SK-N-SH (cell line): ENCODE results near the gene MRPL12. TPM values are rescaled to one million over a fixed set of nuclear protein-coding genes. Genes with fewer than 3 reads are reported as not detected.

Experiments
- CTCF ChIA-PET: fragments of 300-600, 350-600 bp; formaldehyde crosslinking; extraction: SDS; loops from one replicate; lab custom pipeline; 2021; lab: Yijun Ruan, JAX
- POLR2A ChIA-PET: fragments of 350-600 bp; sonication (Branson Sonifier 250); formaldehyde crosslinking; extraction: SDS; loops from one replicate; lab custom pipeline; 2020; ENCODE audit warnings: antibody characterized with exemption, inconsistent platforms; lab: Yijun Ruan, JAX
- DNase-seq: peaks from one replicate; pipeline ENCODE4 v3.0.0; 2012
- H2AFZ ChIP-seq: fragments of 200-600 bp; sonication (generic); 2 replicates; pipeline ENCODE4 v1.8.1; 2016; ENCODE audit warnings: antibody characterized with exemption, mild to moderate bottlenecking, low read depth
- H3F3A ChIP-seq: fragments of 200-600 bp; sonication (generic); replicated peaks from 2 replicates; pipeline ENCODE3; 2016; ENCODE audit warnings: antibody characterized with exemption, mild to moderate bottlenecking; ENCODE audit not compliant: insufficient read depth
- H3K27ac ChIP-seq, 2 experiments: fragments of 200-500 bp in 1 of 2; fragments of 200-600 bp in 1 of 2; sonication (Bioruptor generic) in 1 of 2; sonication (generic), shearing (Covaris generic) in 1 of 2; 2 replicates each; pipeline versions ENCODE4 v1.5.1 to v1.6.1; 2014 to 2016; ENCODE audit warnings: low read depth in 2 of 2, inconsistent platforms in 1 of 2, low read length in 1 of 2, mild to moderate bottlenecking in 1 of 2, mixed read lengths in 1 of 2
- H3K27me3 ChIP-seq: fragments of 200-600 bp; sonication (generic), shearing (Covaris generic); 2 replicates; pipeline ENCODE4 v1.6.1; 2016; ENCODE audit warnings: mixed run types; ENCODE audit not compliant: insufficient read depth
- H3K36me3 ChIP-seq, 2 experiments: fragments of 200-500 bp in 1 of 2; fragments of 200-600 bp in 1 of 2; sonication (Bioruptor generic) in 1 of 2; sonication (generic) in 1 of 2; replicated peaks in 1 of 2; 2 replicates each; pipeline versions ENCODE3 to v1.5.1; 2014 to 2016; ENCODE audit warnings: low read length in 1 of 2, mild to moderate bottlenecking in 1 of 2; ENCODE audit not compliant: insufficient read depth in 2 of 2, control insufficient read depth in 1 of 2
- H3K4me1 ChIP-seq, 2 experiments: fragments of 200-500 bp in 1 of 2; fragments of 200-600 bp in 1 of 2; sonication (Bioruptor generic) in 1 of 2; sonication (generic), shearing (Covaris generic) in 1 of 2; 2 replicates each; pipeline versions ENCODE4 v1.5.1 to v1.6.1; 2014 to 2016; ENCODE audit warnings: low read depth in 1 of 2, low read length in 1 of 2, mixed run types in 1 of 2; ENCODE audit not compliant: insufficient read depth in 2 of 2, control insufficient read depth in 1 of 2
- H3K4me2 ChIP-seq: fragments of 200-600 bp; sonication (generic), shearing (Covaris generic); 2 replicates; pipeline ENCODE4 v1.6.1; 2017; ENCODE audit warnings: mixed run types
- H3K4me3 ChIP-seq, 2 experiments: fragments of 200-500 bp in 1 of 2; fragments of 200-600 bp in 1 of 2; sonication (Bioruptor generic) in 1 of 2; sonication (generic), shearing (Covaris generic) in 1 of 2; 2 replicates each; pipeline versions ENCODE4 v1.5.1 to v1.8.1; 2014 to 2016; ENCODE audit warnings: low read depth in 2 of 2, inconsistent platforms in 1 of 2, low read length in 1 of 2, mild to moderate bottlenecking in 1 of 2, mixed read lengths in 1 of 2, moderate library complexity in 1 of 2
- H3K79me2 ChIP-seq: fragments of 200-600 bp; sonication (generic); 2 replicates; pipeline ENCODE4 v1.8.1; 2017; ENCODE audit warnings: mild to moderate bottlenecking; ENCODE audit not compliant: insufficient read depth
- H3K9ac ChIP-seq: fragments of 200-600 bp; sonication (generic); 2 replicates; pipeline ENCODE4 v1.6.1; 2017; ENCODE audit warnings: mixed run types
- H3K9me2 ChIP-seq: fragments of 200-600 bp; sonication (generic); 2 replicates; pipeline ENCODE4 v1.6.1; 2017; ENCODE audit warnings: mixed run types
- H3K9me3 ChIP-seq: fragments of 200-600 bp; sonication (generic); 2 replicates; pipeline ENCODE4 v1.6.1; 2017; ENCODE audit warnings: mixed run types, mild to moderate bottlenecking, moderate library complexity
- H4K20me1 ChIP-seq: fragments of 200-600 bp; sonication (generic); 2 replicates; pipeline ENCODE4 v1.6.1; 2017; ENCODE audit warnings: mild to moderate bottlenecking, mixed run types; ENCODE audit not compliant: insufficient read depth
- CTCF ChIP-seq: fragments of 200-600 bp; sonication (generic); IDR thresholded peaks from 2 replicates; pipeline ENCODE4 v1.6.1; 2017; ENCODE audit warnings: antibody characterized with exemption, mild to moderate bottlenecking, moderate library complexity
- ELF1 ChIP-seq: IDR thresholded peaks from 2 replicates; pipeline ENCODE4 v1.4.0; 2012
- FOXJ3 ChIP-seq: sonication (generic); formaldehyde crosslinking; IDR thresholded peaks from 2 replicates; pipeline ENCODE4 v1.5.1; 2020; ENCODE audit warnings: mild to moderate bottlenecking, missing genetic modification reagents
- FOXM1 ChIP-seq: IDR thresholded peaks from 2 replicates; pipeline ENCODE4 v1.4.0; 2012; ENCODE audit warnings: low read depth, mild to moderate bottlenecking
- GABPA ChIP-seq: IDR thresholded peaks from 2 replicates; pipeline ENCODE4 v1.4.0; 2012; ENCODE audit warnings: low read depth, mild to moderate bottlenecking
- PBX3 ChIP-seq: IDR thresholded peaks from 2 replicates; pipeline ENCODE4; 2012
- RCOR1 ChIP-seq: fragments of 150-350 bp; IDR thresholded peaks from 2 replicates; pipeline ENCODE4 v1.6.1; 2017; ENCODE audit warnings: antibody characterized with exemption, low read length
- SMC3 ChIP-seq: IDR thresholded peaks from 2 replicates; pipeline ENCODE4 v1.6.1; 2012; ENCODE audit warnings: low read depth, low read length, improper control_type of control experiment
- TEAD4 ChIP-seq: IDR thresholded peaks from 2 replicates; pipeline ENCODE4 v1.4.0; 2012; ENCODE audit warnings: mild to moderate bottlenecking, borderline replicate concordance; ENCODE audit not compliant: insufficient read depth
- YY1 ChIP-seq: IDR thresholded peaks from 2 replicates; pipeline ENCODE4 v1.4.0; 2012; ENCODE audit warnings: low read depth, mild to moderate bottlenecking
- WGBS: methylation state at CpG from one replicate; pipeline ENCODE4 v1.1.6; 2017; ENCODE audit warnings: low lambda C conversion rate; 5-methylcytosine and 5-hydroxymethylcytosine counted together
- polyA plus RNA-seq, 3 experiments: library from polyadenylated mRNA; depleted of rRNA; stranded (reverse); fragments of >200 nt; gene quantifications; 2 replicates each; pipeline ENCODE4 v1.2.3, GENCODE V29; 2012

The MRPL12 gene
- polyA plus RNA-seq, 1 of the 3 experiments (the other 2 are of a cell fraction) = 322 TPM

- H3K79me2 ChIP-seq = peaks cover 24% of the 10 kb centered on the region; the same call in 1 of the 2 replicates
- H3K36me3 ChIP-seq = peaks cover 0 to 9% of the 10 kb centered on the region in 2 experiments
- POLR2A ChIA-PET = interaction anchor here (0.8 to 3.8 kb wide), 5 partner anchors 9 to 152 kb away, joined by 3 to 30 read pairs (median 6); partner anchors contain the start of gene MRPL12
- peak overlapping the region; percentile 89; the same call in 1 of the 2 replicates for H3K4me2 ChIP-seq
- TF ChIP-seq RCOR1 (no peak), YY1 (no peak), FOXJ3 (CRISPR knock-in tag) (no peak)
- TF ChIP-seq, all 33 proteins: peak for 0
- H3K9ac ChIP-seq = no peak overlapping the region
- H3K27me3 ChIP-seq = no peaks in the 10 kb centered on the region
- no peak for DNase-seq
- H3F3A ChIP-seq = peaks cover 17% of the 10 kb centered on the region
- no peaks in the 10 kb centered on the region for H3K9me2 ChIP-seq
- WGBS = 97% methylated on average over 39 of the region's 39 CpGs
- H3K27ac ChIP-seq = peak overlapping the region in 1 of 2 experiments; percentile 75; a peak in 1 of 4 replicates
- H4K20me1 ChIP-seq = no peaks in the 10 kb centered on the region
- CTCF ChIA-PET = interaction anchor here (0.8 to 4.4 kb wide), 12 partner anchors 9 to 521 kb away, joined by 3 to 33 read pairs (median 4); partner anchors contain the start of gene MRPL12
- peaks cover 22 to 33% of the 10 kb centered on the region in 2 experiments; a peak in 3 of 4 replicates for H3K4me1 ChIP-seq
- no peaks in the 10 kb centered on the region for H3K9me3 ChIP-seq
- no peak overlapping the region for H2AFZ ChIP-seq
- no peak overlapping the region for H3K4me3 ChIP-seq
Observed at GRCh38 chr17:81714412-81715106, 11.4 kb downstream of the MRPL12 start.

- H3K4me3 ChIP-seq = no peak overlapping the region
- no peaks in the 10 kb centered on the region for H3K9me2 ChIP-seq
- peaks cover 22 to 33% of the 10 kb centered on the region in 2 experiments; a peak in 3 of 4 replicates for H3K4me1 ChIP-seq
- TF ChIP-seq ELF1 = no peak
- no peak for TF ChIP-seq FOXM1
- TF ChIP-seq SMC3 = no peak
- no peak for TF ChIP-seq FOXJ3 (CRISPR knock-in tag)
- TF ChIP-seq GABPA = no peak
- no peak for TF ChIP-seq PBX3
- no peak for TF ChIP-seq CTCF
- no peak for TF ChIP-seq TEAD4
- TF ChIP-seq, all 33 proteins: peak for 0
- POLR2A ChIA-PET = interaction anchor here (1.9 to 3.8 kb wide), 2 partner anchors 8 to 13 kb away, joined by 9 to 30 read pairs; partner anchors contain the start of gene MRPL12
- CTCF ChIA-PET = interaction anchor here (0.8 to 4.4 kb wide), 8 partner anchors 8 to 305 kb away, joined by 3 to 33 read pairs (median 4); partner anchors contain the start of gene MRPL12
- Histone ChIP-seq H3K9me3 (no peaks in the 10 kb centered on the region), H3K36me3 (peaks cover 0 to 9% of the 10 kb centered on the region in 2 experiments), H2AFZ (no peak overlapping the region), H3K27ac (no peak overlapping the region), H3K9ac (no peak overlapping the region), H4K20me1 (no peaks in the 10 kb centered on the region), H3F3A (peaks cover 14% of the 10 kb centered on the region), H3K79me2 (peaks cover 24% of the 10 kb centered on the region; the same call in 1 of the 2 replicates), H3K27me3 (no peaks in the 10 kb centered on the region), H3K4me2 (no peak overlapping the region)
- 94% methylated on average over 26 of the region's 32 CpGs for WGBS
- no peak for DNase-seq
Observed at GRCh38 chr17:81715107-81715871, 12.1 kb downstream of the MRPL12 start.
